GM10266 (cell line): ENCODE results near the gene KARS1.

Source experiments
- DNase-seq: peaks from one replicate; pipeline ENCODE4 v3.0.0; 2012; ENCODE audit errors: extremely low spot score
- CTCF ChIP-seq: IDR thresholded peaks from 2 replicates; pipeline ENCODE4 v1.5.1; 2012; ENCODE audit warnings: mild to moderate bottlenecking, low read depth; ENCODE audit not compliant: control insufficient read depth, insufficient read depth; ENCODE audit errors: missing control alignments

The KARS1 gene

GRCh38 chr16:75584108-75584507, 63.4 kb downstream of the KARS1 start:
- TF ChIP-seq CTCF = no peak
- no peak for DNase-seq

DNA sequence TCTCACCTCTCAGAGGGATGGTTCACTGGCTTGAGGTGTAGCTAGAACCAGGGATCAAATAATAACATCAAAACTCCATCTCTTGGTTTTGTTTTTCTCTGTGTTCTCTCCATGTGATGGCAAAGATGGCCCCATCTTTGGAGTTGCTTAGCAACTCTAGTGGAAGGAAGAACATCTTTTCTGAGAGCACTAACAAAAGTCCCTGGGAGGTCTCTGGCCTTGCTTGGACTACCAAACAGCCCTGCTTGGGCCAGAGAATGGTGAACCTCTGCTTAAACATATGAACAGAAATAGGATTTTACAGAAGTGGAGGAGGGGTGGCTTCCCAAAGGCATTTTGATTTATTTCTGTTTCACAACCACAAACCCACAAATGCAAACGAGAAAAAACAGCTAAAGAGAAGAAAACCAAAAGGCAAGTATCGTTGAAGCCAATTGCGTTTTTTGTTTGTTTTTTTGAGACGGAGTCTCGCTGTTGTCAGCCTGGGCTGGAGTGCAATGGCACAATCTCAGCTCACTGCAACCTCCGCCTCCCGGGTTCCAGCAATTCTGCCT, 68.1 kb downstream of the KARS1 start:
- DNase-seq = no peak
- no peak for TF ChIP-seq CTCF

DNA sequence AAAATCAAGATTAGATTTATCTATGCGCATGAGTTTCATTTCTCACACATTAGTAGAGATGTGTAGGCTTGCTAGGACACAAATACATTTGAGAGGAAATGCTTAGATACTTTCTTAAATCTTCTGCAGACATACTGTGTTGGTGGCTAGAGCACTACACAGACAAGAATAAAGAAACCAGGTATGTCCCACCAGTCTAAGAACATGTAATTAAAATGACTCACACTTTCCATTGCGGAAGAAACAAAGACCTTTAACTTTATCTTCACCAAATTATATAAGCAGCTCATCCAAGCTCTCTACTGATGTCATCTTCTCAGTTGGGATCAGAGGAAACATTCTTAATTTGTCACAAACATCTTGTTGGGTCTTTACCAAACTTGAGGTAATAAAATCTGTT, 68.7 kb downstream of the KARS1 start:
- no peak for TF ChIP-seq CTCF
- no peak for DNase-seq

DNA sequence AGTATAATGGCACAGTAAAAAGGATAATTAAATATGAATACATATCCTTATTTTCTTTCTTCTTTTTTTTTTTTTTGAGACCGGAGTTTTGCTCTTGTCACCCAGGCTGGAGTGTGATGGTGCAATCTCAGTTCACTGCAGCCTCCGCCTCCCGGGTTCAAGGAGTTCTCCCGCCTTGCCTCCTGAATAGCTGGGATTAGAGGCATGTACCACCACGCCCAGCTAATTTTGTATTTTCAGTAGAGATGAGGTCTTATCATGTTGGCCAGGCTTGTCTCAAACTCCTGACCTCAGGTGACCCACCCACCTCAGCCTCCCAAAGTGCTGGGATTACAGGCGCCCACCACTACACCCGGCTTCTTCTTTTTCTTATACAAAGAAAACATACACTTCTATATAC, 69.3 kb downstream of the KARS1 start:
- DNase-seq = no peak
- TF ChIP-seq CTCF = no peak
